Stimulated activated CD4-positive, alpha-beta T cell treated with anti-CD3 and anti-CD28 coated beads, Interleukin-4, amount 100 ng/mL, for 24 hours (primary cell): ENCODE results near the gene KRT78.

ENCODE experiments used
- DNase-seq: peaks from one replicate; pipeline ENCODE4 v3.0.0-alpha.2; 2020

Gene KRT78

DNA sequence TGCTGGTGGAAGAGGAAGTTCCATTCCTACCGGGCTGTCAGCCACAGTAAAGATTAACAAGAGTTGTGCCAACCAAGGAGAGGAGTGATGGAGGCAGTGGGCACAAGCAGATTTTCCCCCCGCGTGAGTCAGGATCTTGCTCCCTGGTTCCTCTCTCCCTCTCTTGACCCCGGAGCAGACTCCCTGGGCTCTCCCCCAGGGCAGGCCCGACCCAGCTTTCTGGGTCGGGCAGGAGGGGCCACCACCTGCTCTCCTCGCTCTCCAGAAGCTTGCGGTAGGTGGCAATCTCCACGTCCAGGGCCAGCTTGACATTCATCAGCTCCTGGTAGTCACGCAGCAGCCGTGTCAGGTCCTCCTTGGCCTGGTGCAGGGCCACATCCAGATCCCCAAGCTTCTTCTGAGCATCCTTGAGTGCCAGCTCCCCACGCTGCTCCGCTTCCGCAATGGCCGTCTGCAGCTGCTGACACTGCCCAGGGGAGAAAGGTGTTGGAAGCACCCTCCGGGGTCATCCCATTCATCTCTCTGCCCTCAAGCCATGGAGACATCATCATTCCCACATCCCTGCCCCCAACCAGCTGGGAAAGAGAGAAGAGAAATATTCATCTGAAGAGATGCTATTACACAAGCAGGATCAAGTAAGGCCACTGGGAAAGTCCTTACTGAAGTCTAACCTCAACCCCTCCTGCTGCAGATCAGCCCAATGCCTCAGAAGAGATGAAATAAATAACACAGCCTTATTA lies 25.9 kb downstream of the KRT78 start:
- DNase-seq: no peak

DNA sequence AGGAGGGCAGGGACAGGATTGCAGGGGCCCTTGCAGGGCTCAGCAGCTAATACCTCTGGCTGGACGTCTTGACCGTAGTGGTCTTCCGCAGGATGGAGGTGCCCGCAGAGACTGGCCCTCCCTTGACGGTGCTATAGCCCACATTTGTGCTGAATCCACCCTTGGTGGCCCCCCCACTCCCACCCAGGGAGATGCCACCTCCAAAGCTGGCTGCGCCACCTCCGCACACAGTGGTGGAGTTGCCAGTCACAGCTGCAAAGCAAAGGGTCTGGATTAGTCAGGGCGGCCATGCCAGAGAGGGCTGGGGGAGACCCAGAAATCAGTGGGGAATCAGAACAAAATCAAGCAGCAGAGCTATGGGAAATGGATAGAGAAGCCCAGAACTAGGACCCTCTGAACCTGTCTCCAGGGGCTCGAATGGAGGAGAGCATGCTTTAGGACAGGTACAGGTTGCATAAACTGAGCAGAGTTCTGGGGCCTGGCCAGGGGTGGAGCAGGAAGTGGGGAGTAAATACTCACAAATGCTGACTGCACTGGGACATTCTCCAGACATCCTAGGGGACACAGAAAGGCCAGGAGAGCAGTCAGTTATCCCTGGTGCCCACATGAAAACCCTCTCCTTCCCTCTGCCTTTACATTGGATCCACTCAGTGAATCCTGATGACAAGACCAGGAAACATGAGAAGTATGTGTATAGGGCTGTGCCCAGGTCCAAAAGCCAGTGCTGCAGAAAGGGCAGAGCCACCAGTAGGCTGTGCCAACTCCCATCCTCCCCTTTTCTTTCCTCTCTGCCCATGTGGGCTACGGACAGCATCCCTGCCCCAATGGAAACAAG lies 26.8 kb downstream of the KRT78 start:
- no peak for DNase-seq

DNA sequence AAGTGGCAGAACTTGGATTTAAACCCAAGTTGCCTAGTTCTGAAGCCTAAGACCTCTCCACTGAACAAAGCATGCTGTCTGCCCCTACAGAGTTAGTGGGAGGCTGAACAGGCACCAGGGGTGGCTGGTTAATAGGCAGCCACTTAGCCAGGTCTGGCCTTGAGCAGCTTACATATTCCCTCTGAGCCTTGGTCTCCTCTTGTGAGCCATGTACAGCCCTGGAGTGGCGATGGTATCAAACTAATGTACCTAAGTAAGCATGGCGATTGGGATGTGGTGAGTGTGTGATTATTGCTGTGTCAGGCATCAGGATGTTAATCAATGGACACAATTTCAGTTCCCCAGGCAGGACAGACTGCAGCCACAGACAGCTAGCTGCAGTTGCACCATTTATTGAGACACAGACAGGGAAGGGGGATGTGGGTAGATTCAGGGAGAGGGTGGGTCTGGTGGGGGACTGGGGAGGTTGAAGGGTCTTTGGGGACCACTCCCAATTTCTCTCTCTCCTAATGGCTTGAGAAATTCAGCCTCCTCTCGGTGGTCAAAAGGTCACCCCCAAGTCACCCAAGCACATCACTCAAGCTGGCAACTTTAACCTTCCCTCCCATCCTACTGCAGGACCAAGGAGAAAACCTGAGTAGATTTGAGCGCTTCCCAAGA lies 27.6 kb downstream of the KRT78 start:
- no peak for DNase-seq

DNA sequence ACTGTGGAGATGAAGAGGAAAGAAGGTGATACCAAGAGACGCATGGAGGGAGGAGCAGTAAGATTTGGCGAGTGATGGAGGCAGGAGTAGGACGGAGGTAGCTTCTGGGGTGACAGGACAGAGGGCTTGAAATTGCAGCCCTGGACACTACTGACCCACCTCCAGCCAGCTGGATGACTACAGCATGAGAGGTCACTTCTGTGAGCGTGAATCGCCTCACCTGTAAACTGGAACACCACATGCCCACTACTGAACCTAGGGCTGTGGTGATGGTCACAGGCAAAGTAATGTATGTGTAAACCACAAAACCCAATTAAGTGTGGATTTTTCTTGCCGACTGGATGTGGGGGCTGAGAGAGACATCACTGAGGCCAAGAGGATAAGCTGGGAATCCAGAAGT lies 28.3 kb downstream of the KRT78 start:
- no peak for DNase-seq

DNA sequence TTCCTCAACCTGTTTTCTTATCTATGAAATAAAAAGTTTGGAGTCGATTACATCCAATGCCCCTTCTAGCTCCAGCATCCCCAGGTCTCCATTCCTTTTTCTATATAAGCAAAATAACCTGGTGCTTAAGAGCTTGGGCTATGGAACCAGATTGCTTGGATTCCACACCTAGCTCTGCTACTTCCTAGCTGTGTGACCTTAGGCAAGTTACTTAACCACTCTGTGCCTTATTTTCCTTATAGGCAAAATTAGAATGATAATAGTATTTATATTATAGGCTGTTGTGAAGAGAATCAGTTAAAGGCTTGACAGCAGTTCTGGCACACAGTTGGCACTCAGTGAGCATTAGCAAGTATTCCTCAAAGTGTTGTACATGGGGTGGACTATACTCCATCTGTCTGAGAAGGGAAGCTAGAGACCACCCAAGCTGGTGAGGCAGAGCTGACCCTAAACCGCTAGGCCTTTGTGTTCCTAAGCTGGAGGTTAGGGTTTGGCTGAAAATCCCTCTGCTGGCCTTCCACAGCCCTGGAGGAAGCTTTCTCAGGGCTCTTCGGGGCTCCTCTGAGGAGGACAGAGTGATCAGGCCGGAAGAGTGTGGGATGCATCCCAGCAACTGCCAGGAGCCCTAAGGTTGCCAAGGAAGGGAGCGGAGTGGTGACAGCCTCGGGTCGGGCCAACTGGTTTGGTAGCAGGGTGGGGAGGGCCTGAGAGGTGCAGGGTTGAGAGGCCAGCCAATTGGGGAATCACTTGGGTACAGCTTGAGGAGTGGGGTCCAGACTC lies 28.9 kb downstream of the KRT78 start:
- no peak for DNase-seq

DNA sequence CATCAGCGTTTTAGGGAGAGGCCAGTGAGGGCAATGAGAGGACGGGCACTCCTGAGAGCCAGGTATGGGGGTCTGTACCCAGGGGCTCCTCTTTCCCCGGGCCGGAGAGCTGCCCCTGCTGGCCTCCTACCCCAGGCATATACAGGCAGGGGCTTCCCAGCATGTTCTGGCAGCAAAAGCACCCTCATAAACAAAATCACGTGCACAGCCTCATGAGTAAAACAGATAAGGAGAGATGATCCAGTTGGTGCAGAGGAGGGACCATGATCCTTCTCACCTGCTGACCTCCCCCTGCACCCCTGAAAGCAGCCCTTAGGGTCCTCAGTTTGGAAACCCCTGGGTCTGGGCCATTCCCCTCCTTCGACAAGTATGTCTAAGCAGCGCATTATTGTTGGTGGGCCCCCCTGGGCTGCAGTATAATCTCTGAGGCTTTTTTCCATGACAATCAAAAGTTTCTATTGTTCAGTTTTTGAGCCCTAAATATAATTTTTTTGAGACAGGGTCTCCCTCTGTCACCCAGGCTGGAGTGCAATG lies 29.8 kb downstream of the KRT78 start:
- DNase-seq: no peak

DNA sequence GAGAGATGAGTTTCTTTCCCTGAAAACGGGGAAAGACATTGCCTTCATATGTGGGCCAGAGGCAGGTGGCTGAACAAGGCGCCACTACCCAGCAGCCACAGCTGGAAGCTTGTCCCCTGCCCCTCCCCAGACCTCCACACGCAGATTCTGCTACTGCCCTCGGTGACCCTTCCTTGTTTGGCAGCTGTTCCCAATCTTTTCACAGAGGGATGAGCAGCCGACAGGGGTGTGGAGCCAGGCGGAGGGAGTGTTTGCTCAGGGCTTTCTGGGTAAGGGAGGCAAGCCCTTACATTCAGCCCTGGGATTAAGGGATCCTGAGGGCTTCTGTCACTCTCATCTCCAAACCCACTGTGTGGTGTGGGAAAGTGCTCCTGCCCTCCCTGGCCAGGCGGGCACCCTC lies 30.4 kb downstream of the KRT78 start:
- DNase-seq: no peak

DNA sequence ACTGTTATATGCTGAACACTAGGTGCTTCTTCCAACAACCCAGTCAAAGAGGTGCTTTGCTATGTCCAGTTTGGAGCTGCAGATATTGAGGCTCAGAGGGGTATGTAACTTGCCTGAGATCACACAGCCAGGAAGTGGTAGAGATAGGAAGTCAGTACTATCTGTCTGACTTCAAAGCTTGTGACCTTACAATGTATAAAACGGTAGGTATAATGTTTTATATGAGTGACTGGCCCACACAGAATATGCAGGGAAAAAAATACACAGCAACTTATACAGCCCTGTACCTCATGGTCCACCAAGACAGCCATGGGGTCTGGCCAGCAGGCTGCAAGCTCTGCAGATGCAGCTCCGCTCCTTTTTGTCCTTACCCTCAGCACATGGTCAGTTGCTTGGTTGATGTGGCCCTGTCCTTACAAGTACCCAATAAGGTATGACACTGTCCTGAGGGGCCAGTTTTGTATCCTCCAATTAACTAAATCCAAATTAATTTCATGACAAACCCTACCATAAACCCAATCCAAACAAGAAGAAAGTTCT lies 31.0 kb downstream of the KRT78 start:
- no peak for DNase-seq

DNA sequence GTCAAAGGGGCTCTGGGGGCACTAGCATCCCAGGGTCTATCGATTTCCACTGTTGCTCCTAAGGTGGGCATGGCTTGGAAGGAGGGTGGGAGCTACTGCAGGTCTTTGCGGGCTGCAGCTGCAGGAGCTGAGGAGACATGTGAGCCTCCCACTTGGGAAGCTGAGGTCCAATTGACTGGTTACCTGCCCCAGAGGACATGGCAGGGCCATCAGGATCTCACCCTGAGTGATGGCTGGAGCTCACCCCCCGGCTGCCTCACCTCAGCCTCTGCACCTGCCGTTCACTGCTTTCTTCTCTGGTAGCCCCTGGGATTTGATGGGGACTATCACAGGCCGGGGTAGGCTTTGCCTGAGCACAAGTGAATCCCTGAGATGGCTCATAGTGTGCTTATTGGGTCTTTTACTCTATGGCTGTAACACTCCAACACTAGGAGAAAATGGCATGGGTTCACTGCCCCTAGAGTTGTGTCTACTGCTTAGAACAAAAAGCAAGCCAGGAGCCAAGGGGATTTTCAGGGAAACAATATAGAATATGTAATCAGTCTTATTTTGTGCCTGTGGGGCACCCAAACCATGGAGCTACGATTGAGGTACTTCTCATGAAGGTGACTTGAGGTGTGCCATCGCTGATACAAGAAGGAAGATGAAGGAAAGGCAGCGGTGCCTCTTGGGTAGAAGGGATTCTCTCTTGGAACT lies 31.6 kb downstream of the KRT78 start:
- no peak for DNase-seq

DNA sequence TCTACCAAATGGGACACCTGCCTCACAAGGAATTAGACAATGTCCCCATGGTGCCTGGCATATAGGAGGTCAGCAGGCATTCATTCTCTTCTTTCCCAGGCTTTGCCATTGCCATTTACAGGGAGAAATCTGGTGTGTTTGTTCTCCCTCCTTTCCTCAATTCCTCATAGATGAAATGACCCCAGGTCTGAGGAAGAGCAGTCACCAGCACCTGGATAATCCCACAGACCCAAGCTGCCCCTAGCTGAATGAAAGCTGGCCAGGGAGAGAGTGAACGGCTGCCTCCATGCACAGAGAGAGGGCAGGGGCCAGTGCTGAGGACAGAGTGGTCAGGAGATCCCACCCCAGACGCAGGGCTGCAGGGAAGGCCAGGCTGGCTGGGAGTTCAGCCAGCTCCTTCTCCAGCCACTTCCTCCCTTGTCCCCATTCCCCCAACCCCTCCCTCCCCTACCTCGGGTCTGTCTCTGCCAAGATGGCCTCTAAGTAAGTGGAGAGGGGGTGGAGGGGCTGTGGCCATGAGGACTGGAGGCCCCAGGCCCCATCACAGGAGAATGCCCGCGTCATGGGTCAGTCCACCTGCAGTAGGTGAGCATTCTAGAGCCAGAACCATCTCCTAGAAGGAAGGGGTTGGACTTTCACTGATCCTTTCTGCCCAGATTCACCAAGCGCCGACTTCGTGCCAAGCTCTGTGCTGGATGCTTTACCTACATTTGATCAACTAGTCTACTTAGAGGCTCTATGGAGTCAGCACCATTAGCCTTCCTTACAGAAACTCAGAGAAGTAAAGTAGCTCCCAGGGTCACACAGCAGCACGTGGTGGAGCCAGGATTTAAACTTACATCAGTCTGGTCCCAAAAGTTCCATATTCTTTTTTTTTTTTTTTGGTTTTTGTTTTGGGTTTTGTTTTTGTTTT lies 32.9 kb downstream of the KRT78 start:
- no peak for DNase-seq

DNA sequence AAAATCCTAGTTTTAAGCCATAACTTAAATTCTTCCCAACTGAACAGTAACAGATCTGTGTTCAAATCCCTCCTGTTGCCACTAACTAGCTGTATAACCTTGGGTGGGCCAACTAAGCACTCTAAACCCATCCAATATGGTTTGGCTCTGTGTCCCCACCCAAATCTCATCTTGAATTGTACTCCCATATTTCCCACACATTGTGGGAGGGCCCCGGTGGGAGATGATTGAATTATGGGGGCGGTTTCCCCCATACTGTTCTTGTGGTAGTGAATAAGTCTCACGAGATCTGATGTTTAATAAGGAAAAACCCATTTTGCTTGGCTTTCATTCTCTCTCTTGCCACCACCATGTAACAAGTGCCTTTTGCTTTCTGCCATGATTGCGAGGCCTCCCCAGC lies 33.6 kb downstream of the KRT78 start:
- no peak for DNase-seq

DNA sequence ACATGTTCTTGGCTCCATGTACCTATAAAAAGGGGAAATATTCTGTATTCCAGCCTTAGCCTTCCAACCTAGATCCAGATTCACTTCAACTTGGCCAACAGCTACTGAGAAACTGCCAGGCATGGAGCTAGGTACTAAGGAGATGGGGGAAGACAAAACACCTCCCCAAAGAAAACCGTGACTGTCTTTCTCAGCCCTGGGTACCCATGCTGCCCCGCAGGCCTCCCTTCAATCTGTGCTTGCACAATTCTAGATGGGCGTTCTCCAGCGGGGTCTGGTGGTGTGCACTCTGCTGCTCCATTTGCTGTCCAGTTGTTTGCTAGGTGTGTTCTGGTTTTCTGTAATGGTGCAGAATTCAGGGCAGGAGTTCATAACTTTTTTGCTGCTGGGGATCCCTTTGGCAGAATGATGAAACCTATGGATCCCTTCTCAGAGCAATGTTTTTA lies 34.1 kb downstream of the KRT78 start:
- no peak for DNase-seq

DNA sequence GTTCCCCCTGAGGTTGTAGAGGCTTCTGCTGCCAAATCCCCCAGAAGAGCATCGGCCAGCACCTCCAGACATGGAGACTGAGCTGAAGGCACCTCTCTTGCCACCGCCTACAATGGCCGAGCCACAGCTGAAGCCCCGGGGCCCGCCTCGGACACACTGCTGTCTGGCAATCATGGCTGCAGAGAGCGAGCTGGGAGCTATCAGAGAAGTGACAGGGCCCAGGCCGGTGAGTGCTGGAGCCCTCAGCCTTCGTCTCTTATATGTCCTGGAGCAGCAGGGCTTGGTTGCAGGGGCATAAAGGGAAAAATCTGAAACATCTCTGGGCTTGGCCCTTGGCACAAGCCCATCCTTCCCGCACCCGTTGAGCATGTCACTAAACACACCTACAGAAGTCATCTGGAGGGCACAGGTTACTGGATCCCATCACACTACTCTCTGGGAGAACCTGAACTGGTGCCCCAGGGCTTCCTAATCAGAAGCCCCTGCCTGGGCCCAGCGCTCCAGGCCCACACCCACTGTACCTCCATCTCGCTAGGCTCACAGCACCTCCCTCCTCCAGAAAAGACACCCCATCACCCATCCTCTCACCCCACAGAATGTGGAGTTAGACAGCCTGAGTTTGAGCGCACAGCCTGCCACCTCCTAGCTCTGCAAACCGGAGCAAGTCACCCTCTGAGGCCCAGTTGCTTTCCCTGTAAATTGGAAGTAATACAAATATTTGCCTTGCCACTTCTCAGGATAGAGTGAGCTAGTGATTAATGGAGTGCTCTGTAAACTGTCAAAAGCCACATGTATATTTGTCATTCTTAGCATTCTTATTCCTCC lies 34.7 kb downstream of the KRT78 start, which contains the start of gene KRT4:
KRT4 (minus strand) TSS at position 232 of the 825 bp plus-strand sequence; CDS start at position 174, 58 bp downstream.
- no peak for DNase-seq

DNA sequence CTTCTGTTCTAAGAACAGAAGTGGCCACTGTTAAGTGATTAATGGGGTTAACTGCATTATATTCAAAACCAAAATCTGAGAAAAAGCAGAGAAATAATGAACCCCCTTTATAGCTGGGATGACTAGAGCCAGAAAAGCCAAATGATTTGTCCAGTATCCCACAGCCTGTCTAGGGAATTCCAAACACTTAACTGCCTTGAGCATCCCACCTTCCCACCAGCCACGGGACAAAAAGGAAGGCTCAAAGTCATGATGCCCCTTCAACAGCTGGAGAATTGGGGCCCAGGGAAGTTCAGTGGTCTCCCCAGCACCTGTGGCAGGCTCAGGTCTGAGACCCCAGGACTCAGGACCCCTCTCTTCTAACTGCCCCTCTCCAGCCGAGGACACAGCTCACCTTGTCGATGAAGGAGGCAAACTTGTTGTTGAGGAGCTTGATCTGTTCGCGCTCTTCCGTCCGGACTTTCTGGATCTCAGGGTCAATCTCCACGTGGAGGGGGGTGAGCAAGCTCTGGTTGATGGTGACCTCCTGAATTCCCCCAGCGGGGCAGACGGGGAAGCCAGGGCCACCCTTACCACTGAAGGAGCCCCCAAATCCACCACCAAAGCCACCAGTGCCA lies 35.5 kb downstream of the KRT78 start:
- no peak for DNase-seq

DNA sequence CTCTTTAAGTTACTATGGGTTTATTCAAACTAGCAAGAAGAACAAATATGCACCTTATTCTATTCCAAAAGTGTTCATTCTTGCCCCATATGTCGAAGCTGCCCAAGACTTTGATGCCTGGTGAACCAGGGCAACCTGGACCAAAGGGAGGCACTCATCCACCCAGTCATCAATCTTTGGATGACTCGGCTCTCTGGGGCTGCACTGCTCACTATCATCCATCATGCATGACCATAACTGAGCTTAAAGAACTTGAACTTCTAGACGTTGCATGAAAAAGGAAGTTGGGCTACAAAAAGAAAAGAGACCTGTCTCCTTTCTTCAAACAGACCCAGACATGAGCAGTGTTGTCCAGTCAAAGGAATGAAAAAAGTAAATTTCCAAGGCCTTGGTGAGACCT lies 36.0 kb downstream of the KRT78 start:
- DNase-seq: no peak

DNA sequence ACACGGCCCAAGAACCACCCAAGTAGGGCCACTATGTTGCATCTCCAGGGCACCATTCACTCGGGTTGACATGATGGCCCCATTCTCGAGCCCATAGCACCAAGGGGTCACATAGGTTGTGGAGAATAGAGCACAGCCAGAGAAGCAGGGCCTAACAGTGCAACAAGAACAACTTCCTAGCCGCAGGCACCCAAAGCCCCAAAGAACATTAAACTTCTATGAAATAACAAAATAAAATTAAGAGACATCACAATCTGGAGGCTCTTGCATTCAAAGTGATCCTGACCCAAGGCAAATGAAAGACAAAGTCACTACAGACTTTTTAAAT lies 36.8 kb downstream of the KRT78 start:
- DNase-seq: no peak

DNA sequence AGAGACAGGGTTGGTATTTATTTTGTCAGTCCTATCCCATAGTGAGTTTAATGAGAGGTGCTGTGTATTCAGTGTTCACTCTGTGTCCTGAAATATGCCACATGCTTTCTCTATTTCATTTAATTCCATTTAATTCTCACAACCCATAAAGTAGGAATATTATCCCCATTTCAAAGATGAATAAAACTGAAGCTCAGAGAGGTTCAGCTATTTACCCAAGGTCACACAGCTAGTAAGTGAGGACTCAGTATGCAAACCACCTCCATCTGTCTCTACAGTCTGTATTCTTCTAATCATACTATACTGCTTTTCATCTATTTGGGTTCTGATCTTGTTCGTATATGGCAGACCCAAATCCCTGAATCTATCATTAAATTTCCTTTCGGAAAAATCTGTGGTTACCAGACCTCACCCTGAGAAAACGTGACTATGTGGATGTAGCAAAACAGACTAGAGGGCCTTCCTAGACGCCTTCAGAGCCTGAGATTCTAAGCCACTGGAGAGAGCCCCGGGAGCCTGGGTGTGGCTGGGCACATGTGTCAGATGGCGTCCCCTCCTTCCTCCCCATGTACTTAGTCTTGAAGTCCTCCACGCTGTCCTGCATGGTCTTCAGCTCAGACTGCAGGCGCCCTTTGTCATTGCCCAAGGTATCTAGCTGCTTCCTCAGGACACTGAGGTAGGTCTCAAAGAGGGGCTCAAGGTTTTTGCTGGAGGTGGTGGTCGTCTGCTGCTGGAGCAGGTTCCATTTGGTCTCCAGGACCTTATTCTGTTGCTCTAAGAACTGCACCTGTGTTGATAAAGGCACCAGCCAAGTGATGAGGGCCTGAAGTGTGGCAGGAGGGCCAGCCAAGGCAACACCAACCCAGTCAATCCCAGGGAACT lies 37.4 kb downstream of the KRT78 start:
- DNase-seq: no peak

DNA sequence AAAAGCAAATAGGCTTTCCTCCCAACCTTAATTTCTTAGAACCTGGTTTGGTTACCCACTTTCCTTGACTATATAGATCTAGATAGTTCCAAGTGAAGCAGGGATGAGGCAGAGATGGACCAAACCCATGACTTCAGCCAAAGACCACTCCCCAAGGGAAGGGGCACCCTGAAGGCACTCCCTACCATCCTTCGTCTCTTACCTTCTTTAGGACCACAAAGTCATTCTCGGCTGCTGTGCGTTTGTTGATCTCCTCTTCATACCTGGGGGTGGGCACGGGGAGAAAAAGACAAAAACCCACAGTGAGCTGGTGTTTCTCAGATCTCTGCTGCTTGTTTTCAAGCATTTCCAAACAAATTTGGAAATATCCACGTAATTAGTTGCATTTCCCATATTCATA lies 38.2 kb downstream of the KRT78 start:
- DNase-seq: no peak
